Cerebellar cortex (tissue), 1 donor: ENCODE data around the gene STYK1.
"Not testable (repeated sequence)": the region's sequence is repeated elsewhere in the genome, so short reads cannot be mapped to it uniquely, and the experiment has no call there.

Experiments used
- DNase-seq: peaks from one replicate; pipeline ENCODE4 v3.0.0-alpha.2; 2015; ENCODE audit warnings: low spot score

The STYK1 gene

GRCh38 chr12:10620078-10620779 is 53.6 kb downstream of the STYK1 start:
- no peak for DNase-seq

- no peak for DNase-seq
These were observed 55.4 kb downstream of the STYK1 start for GRCh38 chr12:10618338-10618987.

GRCh38 chr12:10617863-10618262 is 56.0 kb downstream of the STYK1 start:
- DNase-seq: no peak

- DNase-seq: no peak
These were observed 58.3 kb downstream of the STYK1 start for GRCh38 chr12:10615532-10615931.

GRCh38 chr12:10614056-10614370 is 59.8 kb downstream of the STYK1 start:
- no peak for DNase-seq

GRCh38 chr12:10613349-10614055 is 60.4 kb downstream of the STYK1 start, which contains the start of gene MAGOHB:
Gene MAGOHB, minus strand, starts transcription at chr12:10613609. Its CDS starts 77 bp downstream, at chr12:10613532.
- peak; percentile 93 for DNase-seq

- DNase-seq: no peak
These were observed 60.9 kb downstream of the STYK1 start for GRCh38 chr12:10612984-10613348.

GRCh38 chr12:10612110-10612509 is 61.7 kb downstream of the STYK1 start:
- no peak for DNase-seq

GRCh38 chr12:10611258-10611657 is 62.6 kb downstream of the STYK1 start:
- DNase-seq: not testable (repeated sequence)

GRCh38 chr12:10610188-10610587 is 63.7 kb downstream of the STYK1 start:
- DNase-seq: no peak

GRCh38 chr12:10607885-10608458 is 65.9 kb downstream of the STYK1 start:
- peak; percentile 7 for DNase-seq

- DNase-seq: no peak
These were observed 72.0 kb downstream of the STYK1 start for GRCh38 chr12:10601860-10602259.

GRCh38 chr12:10600988-10601387 is 72.9 kb downstream of the STYK1 start:
- DNase-seq: no peak

GRCh38 chr12:10595881-10596280 is 78.0 kb downstream of the STYK1 start:
- DNase-seq: no peak

- DNase-seq: no peak
These were observed 82.9 kb downstream of the STYK1 start for GRCh38 chr12:10590966-10591365.

- no peak for DNase-seq
These were observed 89.4 kb downstream of the STYK1 start for GRCh38 chr12:10584415-10584814.

- DNase-seq: no peak
These were observed 91.1 kb downstream of the STYK1 start for GRCh38 chr12:10582704-10583103.

GRCh38 chr12:10582133-10582532 is 91.7 kb downstream of the STYK1 start:
- DNase-seq: not testable (repeated sequence)

GRCh38 chr12:10574307-10574706 is 99.5 kb downstream of the STYK1 start:
- DNase-seq: no peak

GRCh38 chr12:10572021-10572490 is 101.8 kb downstream of the STYK1 start:
- DNase-seq: not testable (repeated sequence)

- no peak for DNase-seq
These were observed 102.7 kb downstream of the STYK1 start for GRCh38 chr12:10571141-10571540.
